ENCODE results near the gene RHBDD2. TPM values are rescaled to one million over a fixed set of nuclear protein-coding genes. Genes with fewer than 3 reads are reported as not detected.

The RHBDD2 gene
- total and polyA plus RNA-seq, 2 donors (not counting 3 experiments of a cell fraction or from before 2014, with no cell fraction given): 36.7 to 99.2 TPM

DNA sequence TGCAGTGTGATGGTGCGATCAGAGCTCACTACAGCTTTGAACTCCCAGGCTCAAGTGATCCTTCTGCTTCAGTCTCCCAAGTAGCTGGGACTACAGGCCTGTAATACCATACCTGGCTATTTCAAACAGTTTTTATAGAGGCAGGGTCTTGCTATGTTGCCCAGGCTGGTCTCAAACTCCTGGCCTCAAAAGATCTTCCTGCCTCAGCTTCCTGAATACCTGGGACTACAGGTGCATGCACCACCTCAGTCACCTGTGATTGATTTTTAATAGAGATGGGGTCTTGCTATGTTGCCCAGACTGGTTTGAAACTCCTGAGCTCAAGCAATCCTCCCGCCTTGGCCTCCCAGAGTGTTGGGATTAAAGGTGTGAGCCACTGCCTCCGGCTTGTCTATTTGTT is 38.8 kb upstream of the RHBDD2 start:
- intact Hi-C loops (cut with micrococcal nuclease): no loop called here
- CTCF ChIA-PET: interaction anchor here (1.4 kb wide), 1 partner anchor 27 kb away, joined by 3 read pairs; no protein-coding TSS in a partner anchor
- H3K4me2 ChIP-seq (ENCODE audit: insufficient read depth, low read length): no peak overlapping the region

More for the DNA sequence above, 38.8 kb upstream of the RHBDD2 start:
- Histone ChIP-seq H3K9ac (replicated peaks; ENCODE audit: extremely low read depth, insufficient read depth, low read length) (no peak overlapping the region), H4K20me1 (replicated peaks; ENCODE audit: control insufficient read depth, extremely low read depth, insufficient read depth, low read length) (no peaks in the 10 kb centered on the region), H3K4me1 (ENCODE audit: control insufficient read depth, extremely low read depth, insufficient read depth, low read length) (peaks cover 16% of the 10 kb centered on the region), H3K27me3 (ENCODE audit: control insufficient read depth in 2 of 2, insufficient read depth in 2 of 2, low read length in 2 of 2) (no peaks in the 10 kb centered on the region), H3K36me3 (ENCODE audit: control insufficient read depth in 2 of 2, extremely low read depth in 1 of 2, insufficient read depth in 2 of 2, low read length in 2 of 2) (no peaks in the 10 kb centered on the region), H3K4me3 (replicated peaks in 1 of 3; ENCODE audit: insufficient read depth in 1 of 3, low read depth in 1 of 3, low read length in 3 of 3) (no peak overlapping the region), H3K9me3 (replicated peaks; ENCODE audit: control insufficient read depth, insufficient read depth, low read length) (no peaks in the 10 kb centered on the region), H3K27ac (ENCODE audit: insufficient read depth, low read depth, low read length) (no peak overlapping the region), H3K9me1 (replicated peaks; ENCODE audit: control insufficient read depth, extremely low read depth, insufficient read depth, low read length) (no peaks in the 10 kb centered on the region), H2AFZ (ENCODE audit: low read depth, low read length) (no peak overlapping the region), H3K79me2 (ENCODE audit: control insufficient read depth, insufficient read depth, low read length) (no peaks in the 10 kb centered on the region)
- POLR2A ChIA-PET: no interaction called here
- DNase-seq (ENCODE audit: low read depth, low spot score) (no peak), FAIRE-seq (no peak)
- TF ChIP-seq CTCF (IDR thresholded peaks at IDR 0.05; ENCODE audit: extremely low read depth in 1 of 2, insufficient read depth in 1 of 2, low read depth in 1 of 2, low read length in 2 of 2) (no peak), POLR2A (IDR thresholded peaks at IDR 0.05; ENCODE audit: low read depth, low read length) (no peak), JUN (IDR thresholded peaks at IDR 0.05; ENCODE audit: borderline replicate concordance, insufficient read depth, insufficient read length, low read depth) (no peak), MYC (IDR thresholded peaks at IDR 0.05; ENCODE audit: low read depth, low read length) (no peak), GATA2 (IDR thresholded peaks at IDR 0.05; ENCODE audit: insufficient read depth, insufficient read length, low read depth, low read length) (no peak), POLR2AphosphoS5 (IDR thresholded peaks at IDR 0.05; ENCODE audit: insufficient read depth, low read depth, low read length) (no peak), EZH2 (IDR thresholded peaks at IDR 0.05; ENCODE audit: borderline replicate concordance, low read depth, low read length, severe bottlenecking) (no peak), FOS (IDR thresholded peaks at IDR 0.05; ENCODE audit: borderline replicate concordance, insufficient read depth, low read length) (no peak), MAX (IDR thresholded peaks at IDR 0.05; ENCODE audit: insufficient read depth, insufficient read length) (no peak)
- BruUV-seq (replicated peaks): no TSS peak
- dilution Hi-C loops (cut with MboI; ENCODE audit: extremely low pct_ligation_motif_present, low sequenced_read_pairs): no loop called here
